CD4-positive, alpha-beta T cell treated with Interleukin-15 for 1 hour (primary cell): Measurements from ENCODE around the gene AFP.
"Not testable (repeated sequence)": the region's sequence is repeated elsewhere in the genome, so short reads cannot be mapped to it uniquely, and the experiment has no call there.

Experiments
- DNase-seq: peaks from one replicate; pipeline ENCODE4 v3.0.0-alpha.2; 2020

The AFP gene

DNA sequence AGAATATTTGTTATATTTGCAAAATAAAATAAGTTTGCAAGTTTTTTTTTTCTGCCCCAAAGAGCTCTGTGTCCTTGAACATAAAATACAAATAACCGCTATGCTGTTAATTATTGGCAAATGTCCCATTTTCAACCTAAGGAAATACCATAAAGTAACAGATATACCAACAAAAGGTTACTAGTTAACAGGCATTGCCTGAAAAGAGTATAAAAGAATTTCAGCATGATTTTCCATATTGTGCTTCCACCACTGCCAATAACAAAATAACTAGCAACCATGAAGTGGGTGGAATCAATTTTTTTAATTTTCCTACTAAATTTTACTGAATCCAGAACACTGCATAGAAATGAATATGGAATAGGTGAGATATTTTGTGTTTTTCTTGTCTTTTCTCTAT lies at the start of gene AFP:
Gene AFP (plus strand): TSS at position 238 of the 400 bp plus-strand sequence. CDS start 42 bp downstream, at position 280.
- no peak for DNase-seq

DNA sequence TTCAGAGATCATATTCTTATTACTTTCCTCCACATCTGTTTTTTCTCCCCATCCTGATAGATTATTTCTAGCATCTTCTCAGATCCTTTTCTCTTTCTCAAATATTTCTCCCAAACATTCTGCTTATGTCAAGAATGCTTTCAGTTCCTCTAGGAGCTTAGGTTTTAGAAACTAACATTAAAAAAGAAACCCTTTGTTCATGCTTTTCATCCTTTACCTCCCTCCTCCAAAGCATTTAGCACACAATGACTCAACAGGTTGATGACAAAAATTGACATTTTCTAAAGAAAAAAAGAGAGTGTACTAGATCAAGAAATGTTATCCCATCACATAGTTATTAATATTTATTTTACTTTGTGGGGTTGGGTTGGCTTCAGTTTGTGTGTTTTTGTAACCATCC lies 48.5 kb upstream of the AFP start:
- no peak for DNase-seq

DNA sequence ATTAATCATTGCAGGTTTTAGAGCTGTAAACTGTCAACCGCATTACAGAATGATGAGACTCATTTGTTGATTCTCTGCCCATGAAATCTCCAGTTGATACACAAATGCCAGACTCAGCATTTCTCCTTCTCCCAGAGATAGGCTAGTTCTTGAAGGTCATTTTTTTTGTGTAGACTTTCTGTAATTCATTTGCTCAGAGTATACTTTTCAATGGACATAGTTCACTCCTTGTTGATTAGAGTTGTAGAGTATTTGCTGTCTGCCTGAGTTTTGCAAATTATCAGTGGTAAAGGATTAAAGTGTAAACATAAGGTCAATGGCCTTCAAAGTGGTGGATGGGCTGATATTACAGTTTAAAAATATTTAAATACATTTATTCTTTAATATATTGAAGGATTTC lies 47.1 kb upstream of the AFP start:
- no peak for DNase-seq

DNA sequence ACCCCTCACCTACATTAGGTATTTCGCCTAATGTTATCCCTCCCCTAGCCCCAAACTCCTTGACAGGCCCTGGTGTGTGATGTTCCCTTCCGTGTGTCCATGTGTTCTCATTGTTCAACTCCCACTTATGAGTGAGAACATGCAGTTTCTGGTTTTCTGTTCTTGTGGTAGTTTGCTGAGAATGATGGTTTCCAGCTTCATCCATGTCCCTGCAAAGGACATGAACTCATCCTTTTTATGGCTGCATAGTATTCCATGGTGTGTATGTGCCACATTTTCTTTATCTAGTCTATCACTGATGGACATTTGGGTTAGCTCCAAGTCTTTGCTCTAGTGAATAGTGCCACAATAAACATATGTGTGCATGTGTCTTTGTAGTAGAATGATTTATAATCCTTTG lies 46.4 kb upstream of the AFP start:
- DNase-seq, result not testable (repeated sequence)

GRCh38 chr4:73391774-73392173 lies 44.2 kb upstream of the AFP start:
- DNase-seq, result no peak

- DNase-seq, result no peak
Measured at GRCh38 chr4:73392936-73393335, 43.1 kb upstream of the AFP start.

DNA sequence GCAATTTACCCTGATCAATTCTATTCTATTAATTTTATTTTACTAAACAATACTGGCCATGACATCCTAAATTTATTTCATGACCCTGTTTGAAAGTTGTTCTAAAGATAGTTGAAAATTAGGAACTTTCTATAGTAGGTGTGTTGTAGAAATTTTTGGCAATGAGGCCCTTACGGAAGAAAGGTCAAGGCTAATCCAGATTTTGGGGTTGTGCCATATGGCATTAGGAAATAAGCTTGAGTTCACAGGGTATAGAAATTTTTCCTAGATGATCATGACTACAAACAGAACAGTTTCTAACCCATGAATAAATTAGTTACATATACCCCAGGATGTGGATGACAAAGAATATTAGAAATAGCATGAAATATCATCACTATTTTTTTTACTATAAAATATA lies 39.7 kb upstream of the AFP start:
- DNase-seq, result no peak

GRCh38 chr4:73396993-73397972 lies 38.7 kb upstream of the AFP start:
- no peak for DNase-seq

- DNase-seq, result no peak
Measured at GRCh38 chr4:73401412-73401811, 34.6 kb upstream of the AFP start.

DNA sequence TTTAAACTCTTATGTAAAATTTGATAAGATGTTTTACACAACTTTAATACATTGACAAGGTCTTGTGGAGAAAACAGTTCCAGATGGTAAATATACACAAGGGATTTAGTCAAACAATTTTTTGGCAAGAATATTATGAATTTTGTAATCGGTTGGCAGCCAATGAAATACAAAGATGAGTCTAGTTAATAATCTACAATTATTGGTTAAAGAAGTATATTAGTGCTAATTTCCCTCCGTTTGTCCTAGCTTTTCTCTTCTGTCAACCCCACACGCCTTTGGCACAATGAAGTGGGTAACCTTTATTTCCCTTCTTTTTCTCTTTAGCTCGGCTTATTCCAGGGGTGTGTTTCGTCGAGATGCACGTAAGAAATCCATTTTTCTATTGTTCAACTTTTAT lies 32.0 kb upstream of the AFP start, which contains the start of gene ALB:
Gene ALB (plus strand): TSS at position 246 of the 400 bp plus-strand sequence. CDS start 41 bp downstream, at position 287.
- DNase-seq, result no peak

GRCh38 chr4:73404457-73404856 lies 31.6 kb upstream of the AFP start:
- DNase-seq, result no peak

- no peak for DNase-seq
Measured at GRCh38 chr4:73405138-73405537, 30.9 kb upstream of the AFP start.

DNA sequence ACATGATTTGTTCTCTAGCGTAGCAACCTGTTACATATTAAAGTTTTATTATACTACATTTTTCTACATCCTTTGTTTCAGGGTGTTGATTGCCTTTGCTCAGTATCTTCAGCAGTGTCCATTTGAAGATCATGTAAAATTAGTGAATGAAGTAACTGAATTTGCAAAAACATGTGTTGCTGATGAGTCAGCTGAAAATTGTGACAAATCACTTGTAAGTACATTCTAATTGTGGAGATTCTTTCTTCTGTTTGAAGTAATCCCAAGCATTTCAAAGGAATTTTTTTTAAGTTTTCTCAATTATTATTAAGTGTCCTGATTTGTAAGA lies 29.5 kb upstream of the AFP start:
- no peak for DNase-seq

- no peak for DNase-seq
Measured at GRCh38 chr4:73407227-73407673, 28.8 kb upstream of the AFP start.

DNA sequence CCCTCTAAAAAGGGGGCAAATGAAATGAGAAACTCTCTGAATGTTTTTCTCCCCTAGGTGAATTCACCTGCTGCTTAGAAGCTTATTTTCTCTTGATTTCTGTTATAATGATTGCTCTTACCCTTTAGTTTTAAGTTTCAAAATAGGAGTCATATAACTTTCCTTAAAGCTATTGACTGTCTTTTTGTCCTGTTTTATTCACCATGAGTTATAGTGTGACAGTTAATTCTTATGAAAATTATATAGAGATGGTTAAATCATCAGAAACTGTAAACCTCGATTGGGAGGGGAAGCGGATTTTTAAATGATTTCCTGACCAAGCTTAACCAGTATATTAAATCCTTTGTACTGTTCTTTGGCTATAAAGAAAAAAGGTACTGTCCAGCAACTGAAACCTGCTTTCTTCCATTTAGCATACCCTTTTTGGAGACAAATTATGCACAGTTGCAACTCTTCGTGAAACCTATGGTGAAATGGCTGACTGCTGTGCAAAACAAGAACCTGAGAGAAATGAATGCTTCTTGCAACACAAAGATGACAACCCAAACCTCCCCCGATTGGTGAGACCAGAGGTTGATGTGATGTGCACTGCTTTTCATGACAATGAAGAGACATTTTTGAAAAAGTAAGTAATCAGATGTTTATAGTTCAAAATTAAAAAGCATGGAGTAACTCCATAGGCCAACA lies 27.7 kb upstream of the AFP start:
- DNase-seq, result no peak

DNA sequence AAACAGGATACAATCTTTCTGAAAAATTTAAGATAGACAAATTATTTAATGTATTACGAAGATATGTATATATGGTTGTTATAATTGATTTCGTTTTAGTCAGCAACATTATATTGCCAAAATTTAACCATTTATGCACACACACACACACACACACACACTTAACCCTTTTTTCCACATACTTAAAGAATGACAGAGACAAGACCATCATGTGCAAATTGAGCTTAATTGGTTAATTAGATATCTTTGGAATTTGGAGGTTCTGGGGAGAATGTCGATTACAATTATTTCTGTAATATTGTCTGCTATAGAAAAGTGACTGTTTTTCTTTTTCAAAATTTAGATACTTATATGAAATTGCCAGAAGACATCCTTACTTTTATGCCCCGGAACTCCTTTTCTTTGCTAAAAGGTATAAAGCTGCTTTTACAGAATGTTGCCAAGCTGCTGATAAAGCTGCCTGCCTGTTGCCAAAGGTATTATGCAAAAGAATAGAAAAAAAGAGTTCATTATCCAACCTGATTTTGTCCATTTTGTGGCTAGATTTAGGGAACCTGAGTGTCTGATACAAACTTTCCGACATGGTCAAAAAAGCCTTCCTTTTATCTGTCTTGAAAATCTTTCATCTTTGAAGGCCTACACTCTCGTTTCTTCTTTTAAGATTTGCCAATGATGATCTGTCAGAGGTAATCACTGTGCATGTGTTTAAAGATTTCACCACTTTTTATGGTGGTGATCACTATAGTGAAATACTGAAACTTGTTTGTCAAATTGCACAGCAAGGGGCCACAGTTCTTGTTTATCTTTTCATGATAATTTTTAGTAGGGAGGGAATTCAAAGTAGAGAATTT lies 26.8 kb upstream of the AFP start:
- DNase-seq, result no peak

- no peak for DNase-seq
Measured at GRCh38 chr4:73409978-73410548, 26.0 kb upstream of the AFP start.

DNA sequence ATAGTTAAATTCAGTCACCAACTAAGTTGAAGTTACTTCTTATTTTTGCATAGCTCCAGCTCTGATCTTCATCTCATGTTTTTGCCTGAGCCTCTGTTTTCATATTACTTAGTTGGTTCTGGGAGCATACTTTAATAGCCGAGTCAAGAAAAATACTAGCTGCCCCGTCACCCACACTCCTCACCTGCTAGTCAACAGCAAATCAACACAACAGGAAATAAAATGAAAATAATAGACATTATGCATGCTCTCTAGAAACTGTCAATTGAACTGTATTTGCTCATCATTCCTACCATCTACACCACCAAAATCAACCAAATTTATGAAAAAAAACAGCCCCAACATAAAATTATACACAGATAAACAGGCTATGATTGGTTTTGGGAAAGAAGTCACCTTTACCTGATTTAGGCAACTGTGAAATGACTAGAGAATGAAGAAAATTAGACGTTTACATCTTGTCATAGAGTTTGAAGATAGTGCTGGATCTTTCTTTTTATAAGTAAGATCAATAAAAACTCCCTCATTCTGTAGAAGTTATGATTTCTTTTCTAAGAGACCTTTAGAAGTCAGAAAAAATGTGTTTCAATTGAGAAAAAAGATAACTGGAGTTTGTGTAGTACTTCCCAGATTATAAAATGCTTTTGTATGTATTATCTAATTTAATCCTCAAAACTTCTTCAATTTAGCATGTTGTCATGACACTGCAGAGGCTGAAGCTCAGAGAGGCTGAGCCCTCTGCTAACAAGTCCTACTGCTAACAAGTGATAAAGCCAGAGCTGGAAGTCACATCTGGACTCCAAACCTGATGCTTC lies 24.9 kb upstream of the AFP start:
- no peak for DNase-seq

DNA sequence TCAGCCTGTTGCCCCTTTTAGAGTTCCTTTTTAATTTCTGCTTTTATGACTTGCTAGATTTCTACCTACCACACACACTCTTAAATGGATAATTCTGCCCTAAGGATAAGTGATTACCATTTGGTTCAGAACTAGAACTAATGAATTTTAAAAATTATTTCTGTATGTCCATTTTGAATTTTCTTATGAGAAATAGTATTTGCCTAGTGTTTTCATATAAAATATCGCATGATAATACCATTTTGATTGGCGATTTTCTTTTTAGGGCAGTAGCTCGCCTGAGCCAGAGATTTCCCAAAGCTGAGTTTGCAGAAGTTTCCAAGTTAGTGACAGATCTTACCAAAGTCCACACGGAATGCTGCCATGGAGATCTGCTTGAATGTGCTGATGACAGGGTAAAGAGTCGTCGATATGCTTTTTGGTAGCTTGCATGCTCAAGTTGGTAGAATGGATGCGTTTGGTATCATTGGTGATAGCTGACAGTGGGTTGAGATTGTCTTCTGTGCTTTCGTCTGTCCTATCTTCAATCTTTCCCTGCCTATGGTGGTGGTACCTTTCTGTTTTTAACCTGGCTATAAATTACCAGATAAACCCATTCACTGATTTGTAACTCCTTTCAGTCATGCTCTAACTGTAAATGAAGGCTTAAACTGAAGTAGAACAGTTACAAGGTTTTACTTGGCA lies 24.1 kb upstream of the AFP start:
- DNase-seq, result no peak

DNA sequence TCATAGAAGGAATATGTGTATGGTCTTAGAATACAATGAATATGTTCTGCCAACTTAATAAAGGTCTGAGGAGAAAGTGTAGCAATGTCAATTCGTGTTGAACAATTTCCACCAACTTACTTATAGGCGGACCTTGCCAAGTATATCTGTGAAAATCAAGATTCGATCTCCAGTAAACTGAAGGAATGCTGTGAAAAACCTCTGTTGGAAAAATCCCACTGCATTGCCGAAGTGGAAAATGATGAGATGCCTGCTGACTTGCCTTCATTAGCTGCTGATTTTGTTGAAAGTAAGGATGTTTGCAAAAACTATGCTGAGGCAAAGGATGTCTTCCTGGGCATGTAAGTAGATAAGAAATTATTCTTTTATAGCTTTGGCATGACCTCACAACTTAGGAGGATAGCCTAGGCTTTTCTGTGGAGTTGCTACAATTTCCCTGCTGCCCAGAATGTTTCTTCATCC lies 22.7 kb upstream of the AFP start:
- no peak for DNase-seq

GRCh38 chr4:73414936-73415271 lies 21.1 kb upstream of the AFP start:
- no peak for DNase-seq
